HG03045 (cell line): Measurements from ENCODE around the gene MSRB1.
"Not testable (repeated sequence)": the region's sequence is repeated elsewhere in the genome, so short reads cannot be mapped to it uniquely, and the experiment has no call there.

Experiments
- ATAC-seq: cut with Tn5 transposase; IDR thresholded peaks from one replicate; pipeline ENCODE4 v1.9.1; 2021; ENCODE audit warnings: mild to moderate bottlenecking, moderate library complexity; ENCODE audit not compliant: unreplicated experiment

Gene MSRB1

GRCh38 chr16:1962161-1963153, 19.5 kb upstream of the MSRB1 start:
- not testable (repeated sequence) for ATAC-seq

DNA sequence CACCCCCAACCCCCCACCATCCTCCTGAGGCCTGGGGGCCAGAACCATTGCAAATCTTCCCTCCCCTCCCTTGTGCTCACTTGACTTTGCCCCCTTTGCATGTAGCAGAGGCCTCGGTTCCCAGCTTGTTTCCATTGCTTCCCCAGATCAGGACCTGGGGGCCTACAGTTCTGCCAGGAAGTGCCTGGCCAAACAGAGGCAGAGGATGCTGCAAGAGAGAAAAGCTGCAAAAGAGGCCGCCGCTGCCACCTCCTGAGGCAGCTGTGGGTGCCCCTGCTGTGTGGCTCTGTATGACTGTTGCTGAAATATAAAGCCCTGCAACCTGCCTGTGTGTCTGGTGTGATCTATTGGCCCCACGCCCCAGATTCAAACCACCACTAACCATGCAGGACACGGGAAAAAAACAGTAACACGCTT, 18.7 kb upstream of the MSRB1 start:
- ATAC-seq: no peak

GRCh38 chr16:1960665-1961630, 17.9 kb upstream of the MSRB1 start:
- no peak for ATAC-seq

DNA sequence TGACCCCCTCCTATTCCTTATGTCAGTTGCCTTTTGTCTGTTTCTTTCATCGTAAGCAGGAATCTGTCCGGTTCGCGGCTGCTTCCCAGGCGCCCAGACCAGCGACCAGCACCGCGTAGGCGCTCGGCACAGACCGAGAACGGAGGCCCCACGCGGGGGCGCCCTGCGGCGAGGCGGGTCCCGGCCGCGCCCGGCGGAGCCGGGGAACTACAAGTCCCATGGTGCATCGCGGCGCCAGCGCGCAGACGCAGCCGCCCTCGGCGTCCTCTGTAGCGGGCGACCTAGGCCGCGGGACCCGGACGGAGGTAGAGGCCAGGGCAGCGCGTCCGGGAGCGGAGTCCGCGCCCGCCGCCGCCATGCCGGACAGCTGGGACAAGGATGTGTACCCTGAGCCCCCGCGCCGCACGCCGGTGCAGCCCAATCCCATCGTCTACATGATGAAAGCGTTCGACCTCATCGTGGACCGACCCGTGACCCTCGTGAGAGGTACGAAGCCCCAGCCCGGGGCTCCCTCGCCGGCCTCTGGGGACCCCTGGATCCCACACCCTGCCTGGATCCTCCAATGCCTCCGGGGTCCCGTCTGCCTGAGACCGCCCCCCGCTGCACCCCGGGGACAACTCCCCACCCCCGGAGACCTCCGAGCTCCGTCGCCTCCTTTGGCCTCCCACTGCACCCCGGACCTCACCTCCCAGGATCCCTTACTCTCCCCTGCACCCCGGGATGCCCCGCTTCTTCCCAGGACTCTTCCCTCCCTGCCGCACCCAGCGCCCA, 16.5 kb upstream of the MSRB1 start, which contains the start of gene NDUFB10:
Gene NDUFB10 (plus strand): TSS at position 270 of the 771 bp plus-strand sequence. CDS start 87 bp downstream, at position 357.
- peak; percentile 71 for ATAC-seq

- ATAC-seq: no peak
Observed at GRCh38 chr16:1958715-1959268, 15.8 kb upstream of the MSRB1 start.

DNA sequence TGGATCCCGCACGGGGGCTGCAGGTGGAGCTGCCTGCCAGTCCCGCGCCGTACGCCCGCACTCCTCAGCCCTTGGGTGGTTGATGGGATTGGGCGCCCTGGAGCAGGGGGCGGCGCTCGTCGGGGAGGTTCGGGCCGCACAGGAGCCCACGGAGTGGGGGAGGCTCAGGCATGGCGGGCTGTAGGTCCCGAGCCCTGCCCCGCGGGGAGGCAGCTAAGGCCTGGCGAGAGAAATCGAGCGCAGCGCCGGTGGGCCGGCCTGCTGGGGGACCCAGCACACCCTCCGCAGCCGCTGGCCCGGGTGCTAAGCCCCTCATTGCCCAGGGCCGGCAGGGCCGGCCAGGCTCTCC, 15.1 kb upstream of the MSRB1 start:
- ATAC-seq: not testable (repeated sequence)

DNA sequence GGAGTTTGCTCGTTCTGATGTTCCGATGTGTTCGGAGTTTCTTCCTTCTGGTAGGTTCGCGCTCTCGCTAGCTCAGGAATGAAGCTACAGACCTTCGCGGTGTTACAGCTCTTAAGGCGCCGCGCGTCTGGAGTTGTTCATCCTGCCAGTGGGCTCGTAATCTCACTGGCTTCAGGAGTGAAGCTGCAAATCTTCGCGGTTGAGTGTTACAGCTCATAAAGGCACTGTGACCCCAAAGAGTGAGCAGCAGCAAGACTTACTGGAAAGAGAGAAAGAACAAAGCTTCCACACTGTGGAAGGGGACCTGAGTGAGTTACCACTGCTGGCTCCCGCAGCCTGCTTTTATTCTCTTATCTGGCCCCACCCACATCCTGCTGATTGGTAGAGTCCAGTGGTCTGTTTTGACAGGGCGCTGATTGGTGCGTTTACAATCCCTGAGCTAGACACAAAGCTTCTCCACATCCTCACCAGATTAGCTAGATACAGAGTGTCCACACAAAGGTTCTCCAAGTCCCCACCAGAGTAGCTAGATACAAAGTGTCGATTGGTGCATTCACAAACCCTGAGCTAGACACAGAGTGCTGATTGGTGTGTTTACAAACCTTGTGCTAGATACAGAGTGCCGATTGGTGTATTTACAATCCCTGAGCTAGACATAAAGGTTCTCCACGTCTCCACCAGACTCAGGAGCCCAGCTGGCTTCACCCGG, 14.6 kb upstream of the MSRB1 start:
- ATAC-seq: not testable (repeated sequence)

GRCh38 chr16:1953734-1954133, 10.7 kb upstream of the MSRB1 start:
- ATAC-seq: no peak

- no peak for ATAC-seq
Observed at GRCh38 chr16:1950559-1950958, 7.6 kb upstream of the MSRB1 start.

DNA sequence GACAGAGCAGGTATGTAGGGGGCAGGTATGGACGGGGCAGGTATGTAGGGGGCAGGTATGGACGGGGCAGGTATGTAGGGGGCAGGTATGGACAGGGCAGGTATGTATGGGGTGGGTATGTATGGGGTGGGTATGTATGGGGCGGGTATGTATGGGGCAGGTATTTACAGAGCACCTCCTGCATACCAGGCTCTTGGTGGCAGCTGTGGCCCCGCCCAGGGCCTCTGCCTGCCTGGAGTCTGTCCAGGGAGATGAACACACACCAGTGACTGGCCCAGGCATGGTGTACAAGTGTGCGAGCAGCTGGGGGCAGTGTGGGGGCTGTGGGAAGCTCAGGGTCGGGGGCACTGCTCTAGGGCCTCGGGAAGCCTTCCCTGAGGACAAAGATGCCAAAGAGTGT, 7.0 kb upstream of the MSRB1 start:
- ATAC-seq: no peak

GRCh38 chr16:1949507-1949906, 6.5 kb upstream of the MSRB1 start:
- ATAC-seq: no peak

DNA sequence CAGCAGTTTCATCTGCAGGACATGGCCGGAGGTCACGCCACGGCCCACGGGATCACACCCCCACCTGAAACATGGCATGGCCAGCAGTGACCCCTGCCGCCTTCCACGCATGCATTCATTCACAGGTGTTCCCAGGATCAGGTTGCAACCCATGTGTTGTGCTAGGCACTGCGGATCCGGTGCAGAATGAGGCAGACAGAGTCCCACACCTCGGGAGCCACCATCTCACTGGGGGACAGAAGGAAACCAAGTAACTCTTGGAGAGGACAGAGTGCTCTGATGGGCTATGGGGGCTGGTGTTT, 4.3 kb upstream of the MSRB1 start:
- ATAC-seq: no peak

- no peak for ATAC-seq
Observed at GRCh38 chr16:1946495-1947368, 3.7 kb upstream of the MSRB1 start.

DNA sequence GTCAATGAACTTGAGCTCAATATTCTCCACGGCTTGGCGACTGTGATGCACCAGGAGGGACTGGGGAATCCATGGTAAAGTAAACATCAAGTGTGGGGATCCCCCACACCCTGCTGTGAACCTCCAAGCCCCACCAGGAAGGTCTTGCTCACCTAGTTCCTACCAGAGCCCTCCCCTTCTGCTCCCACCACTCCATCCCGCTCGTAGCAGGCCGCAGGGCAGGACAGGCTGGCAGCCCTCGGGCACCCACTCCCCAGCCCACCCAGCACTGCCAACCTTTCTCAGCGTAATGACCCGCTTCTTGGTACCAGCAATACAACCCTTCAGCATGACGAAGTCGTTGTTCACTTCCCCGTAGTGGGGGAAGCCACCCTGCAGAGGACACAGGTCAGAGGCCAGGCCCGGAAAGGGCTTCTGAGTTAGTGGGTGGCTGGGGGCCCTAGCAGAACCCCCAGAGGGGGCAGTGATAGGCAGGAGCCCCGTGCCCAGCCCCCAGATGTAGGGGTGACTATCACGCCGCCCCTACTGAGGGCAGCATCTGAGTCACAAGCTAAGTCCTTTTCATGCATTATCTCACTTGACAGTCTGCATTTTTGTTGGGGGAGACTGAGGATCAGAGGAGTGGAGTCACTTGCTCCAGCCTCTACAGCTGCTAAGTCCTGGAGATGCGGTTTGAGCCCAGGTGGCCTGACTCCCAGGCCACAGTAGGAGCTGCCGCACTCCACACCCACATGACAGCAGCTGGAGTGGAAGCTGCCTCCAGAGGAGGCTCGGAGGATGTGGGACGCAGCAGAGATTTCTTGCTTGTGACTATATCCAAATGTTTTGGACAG, 2.8 kb upstream of the MSRB1 start:
- ATAC-seq: no peak

- no peak for ATAC-seq
Observed at GRCh38 chr16:1944612-1945199, 1.7 kb upstream of the MSRB1 start.

DNA sequence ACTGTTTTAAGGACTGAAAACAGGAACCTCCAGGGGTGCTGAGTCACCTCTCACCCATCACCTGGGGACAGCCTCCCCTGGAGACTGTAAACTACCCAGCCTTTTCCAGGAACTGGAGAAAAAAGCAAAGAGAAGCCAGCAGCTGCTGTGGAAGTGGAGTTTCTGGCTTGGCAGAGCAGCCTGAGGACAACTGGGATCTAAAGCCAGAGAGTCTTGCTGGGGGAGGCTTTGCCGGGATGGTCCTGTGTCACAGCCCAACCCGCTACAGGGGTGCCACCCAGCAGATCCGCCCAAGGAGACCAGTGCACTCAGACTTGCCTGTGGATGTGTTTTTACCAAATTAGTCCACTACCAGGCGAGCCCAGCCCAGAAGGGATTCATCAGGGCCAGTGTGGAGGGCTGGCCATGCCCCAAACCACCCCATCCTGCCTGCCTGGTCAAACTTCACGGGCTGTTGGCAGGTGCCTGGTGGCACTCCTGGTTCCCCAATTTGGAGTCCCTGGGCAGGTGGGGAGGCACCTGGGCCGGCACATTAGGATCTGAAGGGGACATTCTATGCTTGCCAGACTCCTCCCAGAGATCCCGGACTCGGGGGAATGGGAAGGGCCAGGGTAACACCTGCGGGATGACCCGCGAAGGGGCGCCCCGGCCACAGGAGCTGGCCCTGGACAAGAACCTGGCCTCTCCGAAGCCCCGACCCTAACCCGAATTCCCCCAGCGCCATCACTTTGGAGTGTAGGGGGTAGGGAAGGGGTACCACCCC, 771 bp downstream of the MSRB1 start:
- ATAC-seq: no peak
